Ramos (cell line): ENCODE data around the gene SIGLEC11.
"Not testable (repeated sequence)": the region's sequence is repeated elsewhere in the genome, so short reads cannot be mapped to it uniquely, and the experiment has no call there.

Experiments used
- in situ Hi-C: fragments of 300-500 bp; cut with MboI; formaldehyde crosslinking; loops from one replicate; pipeline ENCODE4 v1.14.3; 2022; ENCODE audit warnings: low sequenced_read_pairs; ENCODE audit not compliant: unreplicated experiment

SIGLEC11 gene

DNA sequence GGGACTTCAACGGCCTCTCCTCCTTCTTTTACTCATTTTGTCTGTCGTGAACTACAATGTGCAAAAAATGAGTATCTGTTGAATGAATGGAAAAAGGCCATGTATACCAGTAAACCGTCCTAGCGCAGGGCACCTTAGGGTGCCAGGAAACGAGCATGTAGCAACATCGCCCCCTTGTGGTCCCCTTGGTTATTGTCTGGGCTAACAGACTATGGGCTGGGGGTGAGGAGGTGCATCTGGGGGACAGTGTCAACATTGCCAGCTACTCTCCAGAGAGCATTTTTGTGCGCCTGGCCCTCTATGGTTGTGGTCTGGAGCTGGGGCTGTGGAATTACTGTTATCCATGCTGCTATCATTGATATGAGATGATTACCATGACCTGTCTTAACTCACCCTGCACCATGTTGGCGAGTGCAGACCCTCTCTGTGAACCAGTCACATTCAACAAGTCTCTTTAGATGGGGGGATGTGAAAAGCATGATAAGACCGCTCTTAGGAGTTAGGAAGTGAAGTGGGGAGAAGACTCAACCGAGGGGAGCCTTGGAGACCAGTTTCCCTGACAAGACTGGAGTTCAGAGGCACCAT, 22.8 kb upstream of the SIGLEC11 start:
- in situ Hi-C loops: no loop called here

GRCh38 chr19:49981603-49982593, 20.9 kb upstream of the SIGLEC11 start:
- in situ Hi-C loops: no loop called here

DNA sequence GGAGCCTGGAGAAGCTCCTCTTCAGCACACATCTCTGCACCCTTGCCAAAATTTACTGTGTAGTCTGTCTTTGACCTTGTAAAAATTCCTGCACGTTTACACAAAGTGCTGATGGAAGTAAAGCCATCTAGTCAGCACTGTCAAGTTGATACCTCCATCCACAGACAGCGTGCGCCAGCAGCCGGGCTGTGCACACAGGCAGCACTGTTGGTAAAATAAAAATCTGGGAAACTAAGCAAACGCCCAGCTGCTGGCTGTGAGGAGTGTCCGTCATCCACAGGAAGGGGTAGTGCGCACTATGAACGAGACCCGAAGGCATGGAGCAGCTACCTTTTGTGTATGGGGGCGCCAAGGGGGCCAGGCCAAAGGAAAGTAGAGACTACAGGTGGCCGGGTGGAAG, 17.4 kb upstream of the SIGLEC11 start:
- in situ Hi-C loops: no loop called here

DNA sequence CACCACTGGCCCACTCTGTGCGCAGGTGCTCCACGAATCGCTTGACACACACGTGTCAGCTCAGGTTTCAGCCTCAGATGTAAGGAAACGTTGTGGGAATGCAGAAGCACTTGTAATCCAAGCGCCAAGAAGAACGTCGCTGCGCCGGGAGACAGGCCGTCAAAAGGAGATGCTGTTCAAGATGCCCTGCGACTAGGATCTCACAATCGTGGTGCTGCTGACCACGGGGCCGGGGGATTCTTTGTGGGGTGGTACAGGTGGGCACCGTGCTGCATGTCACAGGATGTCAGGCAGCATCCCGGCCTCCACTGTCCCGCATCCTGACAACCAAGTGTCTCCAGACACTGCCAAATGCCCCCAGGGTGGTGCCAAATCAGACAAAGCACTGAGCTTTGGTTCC, 16.9 kb upstream of the SIGLEC11 start:
- in situ Hi-C loops: no loop called here

GRCh38 chr19:49977076-49977475, 16.1 kb upstream of the SIGLEC11 start:
- in situ Hi-C loops: no loop called here

GRCh38 chr19:49976496-49976895, 15.5 kb upstream of the SIGLEC11 start:
- in situ Hi-C loops: no loop called here

GRCh38 chr19:49975051-49975450, 14.1 kb upstream of the SIGLEC11 start:
- in situ Hi-C loops: no loop called here

- in situ Hi-C loops: no loop called here
Observed at GRCh38 chr19:49973987-49974386, 13.0 kb upstream of the SIGLEC11 start.

GRCh38 chr19:49972841-49973240, 11.9 kb upstream of the SIGLEC11 start:
- in situ Hi-C loops: no loop called here

GRCh38 chr19:49971991-49972411, 11.0 kb upstream of the SIGLEC11 start:
- in situ Hi-C loops: no loop called here

- in situ Hi-C loops: not testable (repeated sequence)
Observed at GRCh38 chr19:49969355-49969754, 8.4 kb upstream of the SIGLEC11 start.

DNA sequence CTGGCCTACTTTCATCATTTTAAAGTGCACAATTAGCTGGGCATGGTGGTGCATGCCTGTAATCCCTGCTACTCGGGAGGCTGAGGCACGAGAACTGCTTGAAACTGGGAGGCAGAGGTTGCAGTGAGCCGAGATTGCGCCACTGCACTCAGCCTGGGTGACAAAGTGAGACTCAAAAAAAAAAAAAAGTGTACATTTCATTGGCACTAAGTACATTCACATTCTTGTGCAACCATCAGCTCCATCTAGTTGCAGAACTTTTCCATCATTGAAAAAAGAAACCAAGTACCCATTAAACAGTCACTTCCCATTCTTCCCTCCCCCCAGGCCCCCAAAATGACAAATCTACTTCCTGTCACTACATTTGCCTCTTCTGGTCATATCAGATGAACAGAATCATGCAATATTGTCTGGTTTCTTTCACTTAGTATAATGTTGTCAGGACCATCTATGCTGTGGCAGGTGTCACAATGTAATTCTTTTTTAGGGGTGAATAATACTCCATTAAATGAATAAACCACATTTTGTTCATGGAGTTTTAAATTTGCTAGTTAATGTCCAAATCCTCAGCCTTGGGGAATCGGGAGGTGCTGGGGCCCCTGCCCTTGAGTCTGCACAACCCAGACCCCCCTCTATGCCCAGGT, 7.4 kb upstream of the SIGLEC11 start:
- in situ Hi-C loops: no loop called here

GRCh38 chr19:49959892-49960291, 1.1 kb downstream of the SIGLEC11 start:
- in situ Hi-C loops: not testable (repeated sequence)

- in situ Hi-C loops: not testable (repeated sequence)
Observed at GRCh38 chr19:49958596-49958995, 2.4 kb downstream of the SIGLEC11 start.

GRCh38 chr19:49958144-49958543, 2.8 kb downstream of the SIGLEC11 start:
- in situ Hi-C loops: not testable (repeated sequence)

DNA sequence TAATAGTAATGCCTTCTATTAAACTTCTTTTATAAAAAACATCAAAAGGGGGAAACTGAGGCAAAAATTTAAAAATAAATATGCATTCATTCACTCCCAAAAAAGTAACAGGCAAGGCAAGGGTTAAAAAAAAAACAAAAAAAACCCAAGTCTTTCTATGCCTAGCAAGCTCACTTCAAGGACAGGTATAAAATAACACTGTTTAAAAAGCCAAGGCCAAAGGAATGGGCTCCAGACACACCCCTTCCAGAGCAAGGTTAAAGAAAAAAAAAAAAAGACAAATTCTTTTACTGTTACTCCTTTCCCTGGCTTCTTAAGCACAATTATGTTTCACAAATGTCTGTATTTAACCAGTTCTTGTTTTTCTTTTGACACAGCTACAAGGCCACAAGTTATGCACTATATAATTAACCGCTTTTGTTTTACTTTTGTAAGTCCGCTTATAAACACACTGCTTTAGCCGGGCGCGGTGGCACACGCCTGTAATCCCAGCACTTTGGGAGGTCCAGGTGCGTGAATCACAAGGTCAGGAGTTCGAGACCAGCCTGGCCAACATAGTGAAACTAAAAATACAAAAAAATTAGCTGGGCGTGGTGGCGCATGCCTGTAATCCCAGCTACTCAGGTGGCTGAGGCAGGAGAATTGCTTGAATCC, 3.6 kb downstream of the SIGLEC11 start:
- in situ Hi-C loops: no loop called here

DNA sequence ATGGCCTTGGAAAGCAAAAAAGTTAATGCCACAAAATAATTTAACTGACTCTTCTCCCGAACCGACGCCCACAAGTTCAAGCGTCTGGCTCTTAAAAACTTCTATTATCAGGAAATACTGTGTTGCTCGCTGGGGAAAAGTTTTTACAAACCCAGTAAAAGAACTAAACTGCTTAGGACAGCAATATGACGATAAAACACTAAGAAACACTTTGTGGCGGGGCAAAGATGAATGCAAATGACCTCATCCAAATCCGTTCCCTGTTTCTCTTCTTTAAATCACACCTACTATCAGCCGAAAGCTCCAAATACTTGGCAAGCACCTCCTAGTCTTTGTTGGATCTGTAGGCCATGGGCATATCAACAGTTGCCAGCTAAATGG, 4.9 kb downstream of the SIGLEC11 start:
- in situ Hi-C loops: no loop called here

- in situ Hi-C loops: no loop called here
Observed at GRCh38 chr19:49954933-49955332, 6.0 kb downstream of the SIGLEC11 start.

DNA sequence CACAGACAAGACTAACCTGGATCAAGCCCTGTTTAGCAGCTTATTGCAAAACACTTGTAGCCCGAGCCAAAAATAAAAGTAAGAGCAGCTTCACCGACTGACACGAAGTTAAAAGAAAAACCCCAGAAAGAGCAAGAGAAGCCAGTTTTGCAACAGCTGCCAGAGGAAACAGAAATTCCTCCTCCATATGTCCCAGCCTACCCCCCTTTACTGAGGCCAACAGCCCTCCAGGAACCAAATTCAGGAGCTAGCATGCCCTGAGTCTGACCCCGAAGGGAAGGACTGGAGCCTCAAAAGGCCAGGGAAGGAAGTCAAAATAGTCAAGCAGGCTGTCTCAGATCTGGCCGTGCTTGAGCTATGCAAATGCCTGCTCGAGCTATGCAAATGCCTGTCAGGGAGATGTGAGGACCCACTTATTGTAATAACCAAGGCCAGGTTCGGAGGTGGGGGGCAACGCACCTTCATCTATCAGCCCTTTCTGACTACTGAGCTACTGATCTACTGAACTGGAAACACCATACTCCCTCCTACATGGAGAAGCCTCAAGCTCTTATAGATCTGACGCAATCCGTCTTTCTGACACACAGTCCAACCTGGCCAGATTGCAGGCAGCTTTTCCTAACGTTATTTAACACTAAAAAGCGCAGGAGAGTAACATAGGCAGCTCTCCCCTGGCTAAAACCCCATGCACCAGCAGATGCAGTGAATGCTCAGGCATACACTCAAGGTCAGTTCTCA, 6.7 kb downstream of the SIGLEC11 start:
- in situ Hi-C loops: no loop called here

DNA sequence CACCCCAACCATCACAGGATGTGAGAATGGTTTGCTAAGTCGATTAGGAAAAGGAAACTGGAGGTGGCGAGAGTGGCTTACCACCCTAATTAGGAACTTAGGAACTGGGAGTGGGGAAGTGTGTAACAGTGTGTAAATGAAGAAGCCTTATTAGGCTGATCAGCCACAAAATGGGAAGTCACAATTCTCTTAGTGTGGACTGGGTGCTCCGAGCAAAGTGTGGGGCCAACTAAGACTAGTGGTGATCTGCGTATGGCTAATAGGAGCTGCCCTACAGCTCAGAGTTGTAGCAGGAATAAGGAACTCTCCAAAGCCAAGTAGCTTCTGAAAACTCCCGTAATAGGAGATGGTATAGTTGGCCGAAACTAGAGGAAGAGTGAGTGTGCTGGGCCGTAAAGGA, 7.6 kb downstream of the SIGLEC11 start:
- in situ Hi-C loops: no loop called here
